ENCODE data around the gene CLPTM1.
A peak's percentile ranks its signal among the peaks of the same experiment; 100 is the strongest.
"Not testable (repeated sequence)": the region's sequence is repeated elsewhere in the genome, so short reads cannot be mapped to it uniquely, and the experiment has no call there.

Gene CLPTM1

DNA sequence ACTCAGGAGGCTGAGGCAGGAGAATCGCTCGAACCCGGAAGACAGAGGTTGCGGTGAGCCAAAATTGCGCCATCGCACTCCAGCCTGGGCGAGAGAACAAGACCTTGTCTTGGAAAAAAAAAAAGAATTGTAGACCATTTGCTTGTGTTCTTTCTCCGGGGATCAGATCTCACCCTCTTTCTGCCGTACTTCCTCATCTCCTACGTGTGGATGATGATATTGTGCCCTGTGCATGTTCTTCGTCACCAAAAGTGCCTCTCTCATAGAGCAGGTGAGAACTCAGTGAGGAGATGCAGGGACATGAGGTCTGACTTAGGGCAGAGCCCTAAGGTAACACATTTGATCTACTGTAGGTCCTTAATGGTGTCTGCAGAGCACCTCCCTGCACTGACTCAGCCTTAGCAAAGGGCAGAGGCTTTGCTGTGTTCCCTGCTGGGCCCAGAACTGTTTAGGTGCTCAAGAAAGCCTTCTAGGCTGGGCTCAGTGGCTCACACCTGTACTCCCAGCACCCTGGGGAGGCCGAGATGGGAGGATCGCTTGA is 8.1 kb upstream of the CLPTM1 start:
- peak; percentile 97 for DNase-seq

DNA sequence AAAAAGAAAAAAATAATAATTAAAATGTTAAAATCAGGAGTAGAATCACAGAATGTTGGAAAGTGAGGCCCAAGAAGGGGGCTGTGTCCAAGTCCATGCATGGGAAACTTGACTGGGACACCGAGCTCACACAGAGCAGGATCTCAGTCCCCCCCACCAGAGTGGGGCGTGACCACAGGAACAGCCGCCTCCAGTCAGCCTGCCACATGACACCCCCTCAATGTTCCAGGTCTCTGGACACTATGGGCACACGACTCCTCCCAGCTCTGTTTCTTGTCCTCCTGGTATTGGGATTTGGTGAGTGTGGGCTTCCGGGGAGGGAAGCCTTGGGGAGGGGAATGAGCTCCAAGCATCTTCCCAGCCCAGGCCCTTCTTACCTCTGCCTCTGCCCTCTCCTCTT is 6.9 kb upstream of the CLPTM1 start:
- DNase-seq, result no peak

GRCh38 chr19:44948763-44949374 is 6.3 kb upstream of the CLPTM1 start:
- DNase-seq, result no peak

- DNase-seq, result no peak
Observed at GRCh38 chr19:44949550-44949949, 5.6 kb upstream of the CLPTM1 start.

- peak; percentile 78 for DNase-seq
Observed at GRCh38 chr19:44951179-44952159, 3.7 kb upstream of the CLPTM1 start.

- no peak for DNase-seq
Observed at GRCh38 chr19:44954278-44954648, 917 bp upstream of the CLPTM1 start.

GRCh38 chr19:44955505-44956439 is 592 bp downstream of the CLPTM1 start:
- no peak for DNase-seq

- DNase-seq, result no peak
Observed at GRCh38 chr19:44957526-44957925, 2.3 kb downstream of the CLPTM1 start.

GRCh38 chr19:44958090-44958489 is 2.9 kb downstream of the CLPTM1 start:
- no peak for DNase-seq

DNA sequence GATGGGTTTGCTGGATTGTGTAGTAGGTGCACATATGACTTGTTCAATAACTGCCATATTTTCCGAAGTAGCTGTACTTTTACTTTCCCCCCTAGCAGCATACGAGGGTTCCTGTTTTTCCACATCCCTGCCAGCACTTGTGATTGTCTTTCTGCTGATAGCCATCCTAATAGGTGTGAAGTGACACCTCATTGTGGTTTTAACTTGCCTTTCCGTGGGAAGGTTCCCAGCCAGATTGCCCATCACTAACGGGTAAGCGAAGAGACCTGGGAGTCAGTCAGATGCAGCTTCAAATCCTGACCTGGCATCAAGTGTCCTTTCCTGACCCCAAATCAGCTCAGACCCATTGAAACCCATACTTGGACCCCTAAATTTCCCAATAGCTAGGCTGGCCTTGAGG is 4.5 kb downstream of the CLPTM1 start:
- no peak for DNase-seq

DNA sequence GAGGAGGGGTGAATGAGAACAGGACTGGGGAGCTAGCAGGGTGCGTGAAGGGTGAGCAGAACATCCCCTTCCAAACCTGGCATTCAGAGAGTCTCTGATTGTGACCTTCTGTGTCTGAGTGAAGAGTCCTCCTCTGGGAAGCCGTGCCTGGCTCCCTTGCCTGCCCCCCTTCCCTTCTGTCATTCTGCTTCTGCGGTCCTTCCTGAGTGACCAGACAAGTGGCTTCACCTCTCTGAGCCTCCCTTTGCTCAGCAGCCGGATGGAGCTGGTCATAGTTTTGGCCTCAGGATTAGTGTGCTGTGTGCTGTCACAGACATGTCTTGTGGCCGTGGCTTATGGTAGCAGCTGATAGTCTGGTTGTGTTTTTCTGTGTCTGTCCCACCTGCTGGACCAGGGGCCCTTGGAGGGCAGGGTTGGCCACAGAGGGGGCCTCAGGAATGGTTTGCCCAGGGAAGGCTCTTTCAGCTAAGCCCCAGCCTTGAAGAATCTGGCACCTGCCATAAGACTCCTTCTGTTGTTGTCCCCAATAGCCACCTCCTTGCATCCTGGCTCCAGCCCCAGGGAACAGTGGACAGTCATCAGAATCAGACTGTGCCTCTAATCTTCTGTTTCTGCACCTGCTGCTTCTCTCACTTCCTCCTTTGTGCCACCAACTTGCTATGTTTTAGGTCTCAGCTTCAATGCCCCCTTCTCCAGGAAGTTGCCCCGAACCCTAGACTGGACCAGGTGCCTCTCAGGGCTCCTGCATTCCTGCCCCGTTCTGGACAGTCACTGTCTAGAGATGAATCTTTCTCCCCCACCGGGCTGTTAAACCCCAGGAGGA is 5.9 kb downstream of the CLPTM1 start:
- DNase-seq, result no peak

GRCh38 chr19:44961821-44962220 is 6.6 kb downstream of the CLPTM1 start:
- DNase-seq, result no peak

- DNase-seq, result no peak
Observed at GRCh38 chr19:44968118-44968517, 12.9 kb downstream of the CLPTM1 start.

DNA sequence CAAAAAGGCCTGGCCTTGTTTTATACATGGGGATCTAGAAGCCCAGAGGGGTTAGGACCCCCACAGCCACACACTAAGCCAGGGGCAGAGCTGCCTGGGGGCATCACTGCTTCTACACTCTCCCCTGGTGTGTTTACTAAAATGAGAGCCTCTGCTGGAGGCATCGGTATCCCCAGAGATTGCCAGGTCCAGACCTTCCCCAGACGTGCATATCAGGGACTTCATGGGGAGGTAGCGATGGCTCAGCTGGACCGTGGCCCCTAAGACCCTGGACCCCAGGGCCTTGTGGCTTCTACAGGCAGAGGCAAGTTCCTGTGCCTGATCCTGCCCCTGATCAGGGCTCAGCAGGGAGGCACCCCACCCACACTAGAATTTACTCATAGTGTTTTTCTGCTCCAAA is 13.5 kb downstream of the CLPTM1 start:
- no peak for DNase-seq

DNA sequence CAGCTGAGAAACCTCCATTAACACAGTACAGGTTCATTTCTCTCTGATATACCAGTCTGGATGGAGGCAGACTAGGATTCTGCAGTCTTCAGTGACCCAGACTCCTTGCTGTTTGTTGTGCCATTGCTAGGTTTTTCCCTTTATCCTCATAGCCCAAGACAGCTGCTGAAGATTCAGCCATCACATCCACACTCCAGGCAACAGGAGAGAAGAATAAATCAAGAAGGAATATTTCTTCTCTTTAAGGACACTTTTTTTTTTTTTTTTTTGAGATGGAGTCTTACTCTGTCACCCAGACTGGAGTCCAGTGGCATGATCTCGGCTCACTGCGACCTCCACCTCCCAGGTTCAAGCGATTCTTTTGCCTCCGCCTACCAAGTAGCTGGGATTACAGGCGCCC is 14.3 kb downstream of the CLPTM1 start:
- DNase-seq, result no peak

DNA sequence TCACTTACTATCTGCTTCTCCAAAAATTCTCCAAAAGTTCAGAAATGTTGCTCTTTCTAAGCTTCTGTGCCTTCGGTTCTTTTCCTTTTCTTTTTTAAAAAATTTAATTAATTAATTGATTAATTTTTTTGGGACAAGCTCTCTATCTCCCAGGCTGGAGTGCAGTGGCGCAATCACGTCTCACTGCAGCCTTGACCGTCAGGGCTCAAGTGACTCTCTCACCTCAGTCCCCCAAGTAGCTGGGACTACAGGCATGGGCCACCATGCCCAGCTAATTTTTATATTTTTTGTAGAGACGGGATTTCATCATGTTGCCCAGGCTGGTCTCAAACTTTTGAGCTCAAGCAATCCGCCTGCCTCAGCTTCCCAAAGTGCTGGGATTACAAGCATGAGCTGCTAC is 16.3 kb downstream of the CLPTM1 start:
- DNase-seq, result not testable (repeated sequence)

DNA sequence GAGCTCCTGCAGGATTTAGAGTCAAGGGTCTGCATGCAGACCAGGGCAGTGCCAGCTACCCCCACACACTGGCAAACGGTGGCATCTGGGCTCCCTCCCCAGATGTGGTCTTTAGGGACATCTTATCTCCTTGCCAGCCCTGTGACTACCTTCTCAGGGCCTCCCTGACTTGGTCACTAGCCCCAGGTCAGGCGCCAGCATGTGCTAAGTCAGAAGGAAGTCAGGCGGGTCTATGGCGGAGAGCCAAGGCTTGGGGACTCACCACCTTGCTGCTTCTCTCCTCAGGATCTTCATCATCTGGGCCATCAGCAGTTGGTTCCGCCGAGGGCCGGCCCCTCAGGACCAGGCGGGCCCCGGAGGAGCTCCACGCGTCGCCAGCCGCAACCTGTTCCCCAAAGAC is 17.6 kb downstream of the CLPTM1 start:
- DNase-seq, result peak; percentile 59

- no peak for DNase-seq
Observed at GRCh38 chr19:44973982-44974735, 19.0 kb downstream of the CLPTM1 start.

GRCh38 chr19:44974857-44975256 is 19.7 kb downstream of the CLPTM1 start:
- no peak for DNase-seq

DNA sequence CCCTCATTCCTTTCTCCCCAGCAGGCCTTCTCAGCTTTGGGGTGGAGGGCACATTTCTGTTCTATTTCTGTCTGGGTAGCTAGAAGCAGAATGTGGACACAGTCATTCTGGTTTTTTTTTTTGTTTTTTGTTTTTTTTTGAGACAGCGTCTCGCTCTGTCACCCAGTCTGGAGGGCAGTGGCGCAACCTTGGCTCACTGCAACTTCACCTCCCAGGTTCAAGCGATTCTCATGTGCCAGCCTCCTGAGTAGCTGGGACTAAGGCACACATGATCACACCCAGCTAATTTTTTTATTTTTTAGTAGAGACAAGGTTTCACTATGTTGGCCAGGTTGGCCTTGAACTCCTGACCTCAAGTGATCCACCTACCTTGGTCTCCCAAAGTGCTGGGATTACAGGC is 20.3 kb downstream of the CLPTM1 start:
- no peak for DNase-seq

DNA sequence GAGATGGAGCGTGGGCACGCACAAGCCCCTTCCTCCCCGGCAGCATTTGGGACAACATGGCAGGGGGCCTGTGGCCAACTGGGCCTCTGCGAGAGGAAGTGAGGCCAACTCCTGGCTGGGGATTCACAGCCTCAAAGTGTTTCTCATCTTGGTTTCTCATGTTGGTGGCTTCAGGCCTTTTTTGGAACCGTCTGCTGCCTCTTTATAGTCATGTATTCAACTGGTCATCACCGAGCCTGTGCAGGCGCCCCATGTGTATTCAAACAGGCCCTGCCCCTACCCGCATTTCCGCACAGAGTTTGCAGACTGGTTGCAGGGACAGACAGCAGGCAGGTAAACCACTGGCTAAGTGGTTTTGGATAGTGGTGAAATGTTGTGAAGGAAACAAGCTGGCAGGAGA is 28.8 kb downstream of the CLPTM1 start:
- peak; percentile 75 for DNase-seq
